Measurements from ENCODE around the gene CLBA1. TPM values are rescaled to one million over a fixed set of nuclear protein-coding genes. Genes with fewer than 3 reads are reported as not detected.

CLBA1 gene
- total RNA-seq, 1 donor from 2014 or later = 3.9 TPM

DNA sequence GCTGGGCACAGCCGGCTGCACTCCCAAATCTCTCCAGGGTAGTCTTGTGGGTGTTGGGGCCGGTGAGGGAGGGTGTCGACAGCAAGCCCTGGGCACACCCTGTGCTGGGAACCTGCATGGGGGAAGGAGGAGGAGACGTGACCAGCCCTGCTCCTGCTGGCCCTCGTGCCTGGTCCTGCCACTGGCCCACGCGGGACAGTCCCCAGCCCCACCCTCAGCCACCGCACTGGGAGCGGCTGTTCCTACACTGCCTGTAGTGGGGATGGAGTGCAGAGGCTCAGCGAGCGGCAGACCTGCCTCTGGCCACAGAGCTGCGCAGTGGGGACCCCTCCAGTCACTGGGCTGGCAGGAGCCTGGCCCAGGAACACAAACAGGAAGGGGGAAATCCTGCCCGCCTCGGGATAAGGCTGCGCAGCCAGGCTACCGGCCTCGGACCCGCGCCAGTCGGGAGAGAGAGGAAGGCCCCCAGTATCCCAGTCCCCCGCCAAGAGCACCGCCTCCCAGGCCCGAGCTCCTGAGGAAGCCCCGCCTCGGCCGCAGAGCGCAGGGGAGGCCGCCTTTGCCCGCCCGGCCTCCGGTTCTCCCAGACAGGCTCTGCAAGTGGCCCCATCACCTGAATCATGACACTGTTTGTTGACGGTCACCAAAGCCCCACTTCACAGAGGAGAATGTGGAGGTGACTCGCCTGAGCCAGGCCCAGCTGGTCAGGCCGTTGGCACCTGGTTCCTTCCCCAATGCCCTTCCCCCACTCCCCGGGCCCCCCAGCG, 18.0 kb upstream of the CLBA1 start:
- no peaks in the 10 kb centered on the region for H3K36me3 Mint-ChIP-seq (ENCODE audit: low read depth)
- CTCF ChIA-PET = interaction anchor here (0.6 kb wide), 1 partner anchor 199 kb away, joined by 3 read pairs; no protein-coding TSS in a partner anchor

DNA sequence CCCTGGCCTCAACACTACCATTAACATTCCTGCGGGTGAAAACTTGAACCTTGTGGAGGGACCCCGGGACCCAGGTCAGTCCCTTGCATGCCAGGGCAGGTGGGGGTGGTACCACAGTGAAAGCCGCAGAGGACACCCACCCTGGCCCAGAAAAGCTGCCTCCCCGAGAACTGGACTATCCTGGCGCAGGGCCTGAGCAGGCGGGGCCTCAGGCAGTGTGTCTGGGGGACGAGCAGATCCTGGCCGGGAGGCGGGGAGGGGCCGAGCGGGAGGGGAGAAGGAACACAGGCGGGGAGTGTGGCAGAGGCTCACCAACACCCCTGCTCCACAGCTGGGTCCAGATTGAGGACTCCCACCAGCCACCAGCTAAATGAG, 17.4 kb upstream of the CLBA1 start:
- no peaks in the 10 kb centered on the region for H3K36me3 Mint-ChIP-seq (ENCODE audit: low read depth)
- peaks cover 4% of the 10 kb centered on the region for H3K27me3 Mint-ChIP-seq
- intact Hi-C loops (cut with micrococcal nuclease) = no loop called here
- no peak for TF ChIP-seq CTCF (IDR thresholded peaks at IDR 0.05)
- no peak overlapping the region for H3K4me3 Mint-ChIP-seq
- ChIA-PET CTCF (interaction anchor here (0.6 kb wide), 1 partner anchor 199 kb away, joined by 3 read pairs; no protein-coding TSS in a partner anchor), POLR2A (interaction anchor here (1.0 kb wide), 1 partner anchor 17 kb away, joined by 3 read pairs; no protein-coding TSS in a partner anchor)
- no peaks in the 10 kb centered on the region for H3K9me3 Mint-ChIP-seq
- no peak overlapping the region for H3K27ac Mint-ChIP-seq
- DNase-seq (no peak), ATAC-seq (ENCODE audit: low read depth) (no peak)
- peaks cover 17% of the 10 kb centered on the region for H3K4me1 Mint-ChIP-seq

More for the DNA sequence above, 18.0 kb upstream of the CLBA1 start:
- no peak for TF ChIP-seq CTCF (IDR thresholded peaks at IDR 0.05)
- Mint-ChIP-seq H3K27me3 (peaks cover 4% of the 10 kb centered on the region), H3K27ac (no peak overlapping the region), H3K4me1 (peaks cover 17% of the 10 kb centered on the region), H3K4me3 (no peak overlapping the region), H3K9me3 (no peaks in the 10 kb centered on the region)
- DNase-seq = no peak
- POLR2A ChIA-PET = no interaction called here
- intact Hi-C loops (cut with micrococcal nuclease) = no loop called here
- ATAC-seq (ENCODE audit: low read depth) = no peak

DNA sequence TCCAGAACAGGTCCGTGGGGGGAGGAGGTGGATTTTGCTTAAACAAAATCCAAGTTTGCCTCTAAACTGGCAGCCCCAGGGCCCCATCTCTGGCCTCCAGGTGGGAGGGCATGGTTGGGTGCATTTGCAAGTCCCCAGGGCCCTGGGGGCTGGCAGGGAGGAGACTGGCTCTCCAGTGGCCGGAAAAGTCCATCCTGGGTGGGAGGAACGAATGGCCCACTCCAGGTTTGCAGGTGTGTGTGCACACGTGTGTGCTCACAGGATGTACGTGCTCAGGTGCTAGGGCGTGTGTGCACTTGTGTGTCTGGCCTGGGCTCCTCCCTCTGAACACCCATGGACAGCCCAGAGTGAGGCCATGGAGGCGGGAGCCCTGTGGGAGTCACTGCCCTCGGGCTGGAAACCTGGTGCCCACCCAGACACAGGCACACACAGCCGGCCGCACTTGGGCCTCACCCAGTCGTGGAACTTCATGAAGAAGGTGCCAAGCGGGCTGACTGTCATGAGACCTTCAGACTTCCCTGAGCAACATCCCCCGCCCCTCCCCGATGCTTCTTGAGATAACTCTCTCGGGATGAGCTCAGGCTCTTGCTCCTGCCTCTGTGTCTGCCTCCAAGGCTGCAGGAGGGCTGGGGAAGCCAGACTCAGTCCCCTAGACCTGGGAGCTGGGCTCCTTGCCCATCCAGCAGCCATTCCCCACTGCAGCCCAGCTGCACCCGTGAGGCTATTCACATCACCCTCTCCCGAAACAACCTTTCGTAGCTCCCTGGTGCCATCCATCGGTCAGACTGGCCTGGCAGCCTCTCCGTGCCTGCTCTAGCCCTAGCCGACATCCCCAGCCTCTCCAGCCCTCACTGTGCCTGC, 16.8 kb upstream of the CLBA1 start:
- Mint-ChIP-seq H3K27ac (no peak overlapping the region), H3K36me3 (ENCODE audit: low read depth) (no peaks in the 10 kb centered on the region), H3K4me1 (peaks cover 17% of the 10 kb centered on the region), H3K4me3 (no peak overlapping the region), H3K27me3 (peaks cover 4% of the 10 kb centered on the region), H3K9me3 (no peaks in the 10 kb centered on the region)
- CTCF ChIA-PET = no interaction called here
- intact Hi-C loops (cut with micrococcal nuclease) = no loop called here
- no peak for TF ChIP-seq CTCF (IDR thresholded peaks at IDR 0.05)
- DNase-seq (no peak), ATAC-seq (ENCODE audit: low read depth) (no peak)
- POLR2A ChIA-PET = interaction anchor here (1.0 kb wide), 1 partner anchor 16 kb away, joined by 3 read pairs; no protein-coding TSS in a partner anchor

- ATAC-seq (ENCODE audit: low read depth) (no peak), DNase-seq (no peak)
- Mint-ChIP-seq H3K27me3 (peaks cover 8% of the 10 kb centered on the region), H3K4me1 (peaks cover 17% of the 10 kb centered on the region), H3K36me3 (ENCODE audit: low read depth) (no peaks in the 10 kb centered on the region), H3K27ac (no peak overlapping the region), H3K9me3 (no peaks in the 10 kb centered on the region), H3K4me3 (no peak overlapping the region)
- ChIA-PET POLR2A (interaction anchor here (0.5 to 0.6 kb wide), 3 partner anchors 48 to 1874 kb away, joined by 3 to 4 read pairs (median 3); no protein-coding TSS in a partner anchor), CTCF (no interaction called here)
- no peak for TF ChIP-seq CTCF (IDR thresholded peaks at IDR 0.05)
- intact Hi-C loops (cut with micrococcal nuclease) = no loop called here
These were observed 15.8 kb upstream of the CLBA1 start for GRCh38 chr14:104969741-104970230.
